Measurements from ENCODE around the gene TMEM120A.

The TMEM120A gene

DNA sequence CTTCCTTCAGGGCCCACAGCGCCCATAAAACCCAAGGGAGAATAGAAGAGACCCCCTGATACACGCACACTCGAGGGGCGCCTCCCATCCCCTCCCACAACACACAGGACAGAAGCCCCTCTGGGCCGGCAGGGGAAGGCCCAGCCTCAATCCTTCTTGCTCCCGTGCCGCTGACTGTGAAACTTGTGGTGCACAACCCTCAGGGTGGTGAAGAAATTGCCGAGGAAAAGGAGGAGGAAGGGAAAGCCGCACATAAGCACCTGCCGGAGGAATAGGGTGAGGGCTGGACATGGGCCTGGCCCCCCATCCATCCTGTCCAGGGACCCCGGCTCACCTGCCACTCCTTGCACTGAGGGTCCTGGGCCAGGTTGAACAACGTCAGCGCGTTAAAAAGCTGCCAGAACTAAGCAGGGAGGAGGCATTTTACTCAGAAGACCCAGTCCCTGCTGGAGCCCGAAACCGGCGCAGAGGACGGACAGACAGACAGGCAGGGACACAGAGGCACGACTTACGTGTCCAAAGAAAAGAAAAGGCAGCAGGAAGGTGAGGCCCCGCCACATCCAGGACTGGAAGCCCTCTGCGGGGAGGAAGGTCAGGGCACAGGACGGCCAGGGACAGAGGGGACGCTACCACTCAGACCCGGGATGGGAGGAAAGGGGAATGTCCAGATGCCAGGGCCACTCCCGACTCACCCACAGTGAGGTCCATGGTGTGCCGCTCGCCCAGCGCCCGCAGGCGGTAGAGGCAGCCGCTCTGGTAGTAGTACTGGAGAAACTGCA, 7.2 kb downstream of the TMEM120A start:
- no peaks in the 10 kb centered on the region for H3K9me3 Mint-ChIP-seq
- DNase-seq (no peak), ATAC-seq (no peak)
- H3K27me3 Mint-ChIP-seq = no peaks in the 10 kb centered on the region
- peak overlapping the region in 1 of 2 donors; percentile 82 for H3K27ac Mint-ChIP-seq
- H3K4me3 Mint-ChIP-seq = no peak overlapping the region
- peaks cover 24% of the 10 kb centered on the region for H3K4me1 Mint-ChIP-seq

DNA sequence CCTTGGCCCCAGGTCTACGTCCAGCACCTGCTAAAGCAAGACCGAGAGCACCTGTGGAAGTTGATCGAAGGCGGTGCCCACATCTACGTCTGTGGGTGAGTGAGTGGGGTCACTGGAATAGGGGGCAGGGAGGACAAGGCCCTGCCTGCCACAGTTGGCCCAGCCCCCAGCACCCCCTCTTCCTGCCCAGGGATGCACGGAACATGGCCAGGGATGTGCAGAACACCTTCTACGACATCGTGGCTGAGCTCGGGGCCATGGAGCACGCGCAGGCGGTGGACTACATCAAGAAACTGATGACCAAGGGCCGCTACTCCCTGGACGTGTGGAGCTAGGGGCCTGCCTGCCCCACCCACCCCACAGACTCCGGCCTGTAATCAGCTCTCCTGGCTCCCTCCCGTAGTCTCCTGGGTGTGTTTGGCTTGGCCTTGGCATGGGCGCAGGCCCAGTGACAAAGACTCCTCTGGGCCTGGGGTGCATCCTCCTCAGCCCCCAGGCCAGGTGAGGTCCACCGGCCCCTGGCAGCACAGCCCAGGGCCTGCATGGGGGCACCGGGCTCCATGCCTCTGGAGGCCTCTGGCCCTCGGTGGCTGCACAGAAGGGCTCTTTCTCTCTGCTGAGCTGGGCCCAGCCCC, 8.1 kb downstream of the TMEM120A start:
- no peaks in the 10 kb centered on the region for H3K27me3 Mint-ChIP-seq
- no peak overlapping the region for H3K4me3 Mint-ChIP-seq
- peak overlapping the region; percentile 27 to 34 for H3K27ac Mint-ChIP-seq
- ATAC-seq (no peak), DNase-seq (no peak)
- H3K4me1 Mint-ChIP-seq = peaks cover 24% of the 10 kb centered on the region
- H3K9me3 Mint-ChIP-seq = no peaks in the 10 kb centered on the region

DNA sequence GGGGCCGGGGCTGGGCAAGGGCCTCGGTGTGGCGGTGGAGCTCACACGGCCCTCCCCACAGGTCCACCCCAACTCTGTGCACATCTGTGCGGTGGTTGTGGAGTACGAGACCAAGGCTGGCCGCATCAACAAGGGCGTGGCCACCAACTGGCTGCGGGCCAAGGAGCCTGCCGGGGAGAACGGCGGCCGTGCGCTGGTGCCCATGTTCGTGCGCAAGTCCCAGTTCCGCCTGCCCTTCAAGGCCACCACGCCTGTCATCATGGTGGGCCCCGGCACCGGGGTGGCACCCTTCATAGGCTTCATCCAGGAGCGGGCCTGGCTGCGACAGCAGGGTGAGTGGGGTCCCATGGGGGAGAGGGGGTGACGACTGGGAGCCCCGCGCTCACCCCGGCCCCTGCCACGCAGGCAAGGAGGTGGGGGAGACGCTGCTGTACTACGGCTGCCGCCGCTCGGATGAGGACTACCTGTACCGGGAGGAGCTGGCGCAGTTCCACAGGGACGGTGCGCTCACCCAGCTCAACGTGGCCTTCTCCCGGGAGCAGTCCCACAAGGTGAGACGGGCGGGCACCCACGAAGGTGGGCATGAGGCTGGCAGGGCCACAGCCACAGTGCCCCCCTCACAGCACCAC, 8.8 kb downstream of the TMEM120A start:
- Mint-ChIP-seq H3K4me1 (peaks cover 18% of the 10 kb centered on the region), H3K27me3 (no peaks in the 10 kb centered on the region), H3K9me3 (no peaks in the 10 kb centered on the region), H3K27ac (no peak overlapping the region), H3K4me3 (no peak overlapping the region)
- ATAC-seq (no peak), DNase-seq (no peak)

DNA sequence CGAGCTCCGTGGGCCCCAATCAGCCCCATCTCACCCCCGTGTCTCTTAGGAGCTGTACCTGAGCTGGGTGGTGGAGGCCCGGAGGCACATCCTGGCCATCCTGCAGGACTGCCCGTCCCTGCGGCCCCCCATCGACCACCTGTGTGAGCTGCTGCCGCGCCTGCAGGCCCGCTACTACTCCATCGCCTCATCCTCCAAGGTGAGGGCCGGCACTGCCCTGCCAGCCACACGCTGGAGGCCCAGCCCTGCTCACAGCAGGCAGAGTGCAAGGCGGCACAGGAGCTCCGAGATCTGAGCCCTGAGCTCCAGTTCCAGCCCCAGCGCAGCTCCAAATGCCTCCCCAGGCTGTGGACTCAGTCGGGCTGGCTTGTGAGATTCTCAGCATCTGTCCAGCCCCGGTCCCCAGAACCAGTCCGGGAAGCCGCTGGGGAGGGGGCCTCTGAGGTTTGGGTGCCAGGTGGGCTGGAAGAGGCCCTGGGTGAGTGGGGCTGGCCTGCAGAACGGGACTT, 9.3 kb downstream of the TMEM120A start:
- Mint-ChIP-seq H3K4me3 (no peak overlapping the region), H3K27ac (peak overlapping the region; percentile 52 to 83), H3K4me1 (peaks cover 13% of the 10 kb centered on the region), H3K9me3 (no peaks in the 10 kb centered on the region), H3K27me3 (no peaks in the 10 kb centered on the region)
- no peak for ATAC-seq
- DNase-seq = no peak

DNA sequence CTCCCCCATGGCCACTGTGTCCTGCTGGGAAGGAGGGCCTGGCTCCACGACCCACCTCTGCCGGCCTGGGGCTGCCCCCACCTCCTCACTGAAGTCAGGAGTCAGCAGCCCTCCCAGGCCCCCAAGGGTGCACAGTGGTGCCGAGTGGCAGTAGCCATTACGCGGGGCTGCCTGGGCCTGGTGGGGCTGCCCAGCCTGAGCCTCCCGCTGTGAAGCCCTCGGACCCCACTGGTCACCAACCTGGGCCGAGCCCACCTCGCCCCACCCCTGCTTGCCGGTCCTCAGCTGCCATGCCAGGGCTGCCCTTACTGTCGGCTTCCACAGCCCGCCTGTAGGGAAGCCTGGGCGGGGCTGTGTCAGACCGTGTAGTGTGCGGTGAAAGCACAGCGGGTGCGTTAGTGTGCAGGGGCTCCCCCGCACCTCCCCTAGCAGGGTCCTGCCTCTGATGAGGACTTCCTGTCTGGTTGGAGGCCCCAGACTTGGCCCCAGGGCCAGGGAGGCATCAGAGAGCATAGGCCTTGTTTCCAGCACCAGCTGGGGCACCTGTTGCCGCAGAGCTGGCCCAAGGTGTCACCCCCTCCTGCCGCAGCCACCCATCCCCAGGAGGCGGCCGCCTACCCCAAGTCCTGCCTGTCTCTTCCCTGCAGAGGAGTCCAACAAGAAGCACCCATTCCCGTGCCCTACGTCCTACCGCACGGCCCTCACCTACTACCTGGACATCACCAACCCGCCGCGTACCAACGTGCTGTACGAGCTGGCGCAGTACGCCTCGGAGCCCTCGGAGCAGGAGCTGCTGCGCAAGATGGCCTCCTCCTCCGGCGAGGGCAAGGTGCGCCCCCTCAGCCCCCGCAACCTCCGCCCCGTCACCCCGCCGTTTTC, 10.0 kb downstream of the TMEM120A start:
- Mint-ChIP-seq H3K4me1 (peaks cover 6% of the 10 kb centered on the region), H3K27ac (peak overlapping the region; percentile 33 to 83), H3K4me3 (no peak overlapping the region), H3K9me3 (no peaks in the 10 kb centered on the region), H3K27me3 (no peaks in the 10 kb centered on the region)
- DNase-seq = no peak
- peak; percentile 14 for ATAC-seq

DNA sequence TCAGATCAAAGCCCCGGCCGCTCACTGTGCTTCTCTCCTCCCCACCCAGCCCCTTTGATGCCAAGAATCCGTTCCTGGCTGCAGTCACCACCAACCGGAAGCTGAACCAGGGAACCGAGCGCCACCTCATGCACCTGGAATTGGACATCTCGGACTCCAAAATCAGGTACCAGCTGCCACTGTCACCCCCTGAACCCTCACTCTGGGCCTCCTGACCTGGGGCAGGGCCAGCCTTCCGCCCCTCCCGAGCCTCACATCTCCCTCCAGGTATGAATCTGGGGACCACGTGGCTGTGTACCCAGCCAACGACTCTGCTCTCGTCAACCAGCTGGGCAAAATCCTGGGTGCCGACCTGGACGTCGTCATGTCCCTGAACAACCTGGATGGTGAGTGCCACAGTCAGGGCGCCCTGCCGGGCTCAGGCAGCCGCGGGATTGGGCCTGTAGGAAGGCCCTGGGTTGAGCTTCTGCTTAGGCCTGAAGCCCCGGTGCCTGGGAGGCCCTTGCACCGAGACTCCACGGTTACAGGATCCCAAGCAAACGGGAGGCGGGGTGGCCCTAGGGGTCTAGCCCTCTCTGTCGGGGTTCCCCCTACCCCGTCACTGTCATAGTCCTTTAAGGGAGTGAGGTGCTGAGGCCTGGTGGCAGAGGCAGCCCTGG, 10.8 kb downstream of the TMEM120A start:
- Mint-ChIP-seq H3K4me1 (peaks cover 6% of the 10 kb centered on the region), H3K9me3 (no peaks in the 10 kb centered on the region), H3K4me3 (no peak overlapping the region), H3K27me3 (no peaks in the 10 kb centered on the region), H3K27ac (no peak overlapping the region)
- peak; percentile 0 for ATAC-seq
- no peak for DNase-seq

DNA sequence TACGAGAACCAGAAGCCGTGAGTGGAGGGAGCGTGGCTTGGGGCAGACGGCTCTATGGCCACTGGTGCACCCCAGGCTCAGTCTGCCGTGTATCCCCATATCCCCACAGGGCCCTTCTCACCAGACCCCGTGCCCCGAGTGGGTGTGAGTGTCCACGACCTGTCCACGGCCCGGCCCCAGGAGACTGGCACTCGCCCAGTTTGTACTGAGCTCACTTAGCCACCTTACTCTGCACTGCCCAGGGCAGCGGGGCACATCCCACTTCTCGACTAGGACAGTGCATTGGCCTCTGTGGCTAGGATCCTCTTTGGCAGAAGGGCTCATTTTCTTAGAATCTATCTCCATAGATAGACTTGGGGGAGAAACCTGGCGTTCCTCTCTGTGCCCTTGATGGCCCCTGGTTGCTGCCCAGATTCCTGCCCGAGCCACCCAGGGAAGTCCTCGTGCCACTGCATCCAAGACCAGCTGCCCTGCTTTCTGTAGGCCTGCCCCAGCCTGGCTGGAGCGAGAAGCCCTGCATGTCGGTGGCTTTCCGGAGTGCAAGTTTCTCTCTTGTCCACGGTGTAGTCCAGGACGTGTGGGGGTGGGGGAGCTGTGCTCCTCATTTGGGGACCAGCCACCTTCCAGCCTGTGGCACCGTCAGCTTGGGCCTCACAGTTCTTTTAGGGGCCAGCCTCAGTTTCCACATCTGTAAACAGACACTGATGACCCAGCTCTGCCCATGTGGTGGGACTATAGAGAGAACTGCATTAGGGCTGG, 11.9 kb downstream of the TMEM120A start:
- Mint-ChIP-seq H3K4me3 (no peak overlapping the region), H3K9me3 (no peaks in the 10 kb centered on the region), H3K4me1 (no peaks in the 10 kb centered on the region), H3K27ac (no peak overlapping the region), H3K27me3 (no peaks in the 10 kb centered on the region)
- DNase-seq (no peak), ATAC-seq (peak; percentile 4)

DNA sequence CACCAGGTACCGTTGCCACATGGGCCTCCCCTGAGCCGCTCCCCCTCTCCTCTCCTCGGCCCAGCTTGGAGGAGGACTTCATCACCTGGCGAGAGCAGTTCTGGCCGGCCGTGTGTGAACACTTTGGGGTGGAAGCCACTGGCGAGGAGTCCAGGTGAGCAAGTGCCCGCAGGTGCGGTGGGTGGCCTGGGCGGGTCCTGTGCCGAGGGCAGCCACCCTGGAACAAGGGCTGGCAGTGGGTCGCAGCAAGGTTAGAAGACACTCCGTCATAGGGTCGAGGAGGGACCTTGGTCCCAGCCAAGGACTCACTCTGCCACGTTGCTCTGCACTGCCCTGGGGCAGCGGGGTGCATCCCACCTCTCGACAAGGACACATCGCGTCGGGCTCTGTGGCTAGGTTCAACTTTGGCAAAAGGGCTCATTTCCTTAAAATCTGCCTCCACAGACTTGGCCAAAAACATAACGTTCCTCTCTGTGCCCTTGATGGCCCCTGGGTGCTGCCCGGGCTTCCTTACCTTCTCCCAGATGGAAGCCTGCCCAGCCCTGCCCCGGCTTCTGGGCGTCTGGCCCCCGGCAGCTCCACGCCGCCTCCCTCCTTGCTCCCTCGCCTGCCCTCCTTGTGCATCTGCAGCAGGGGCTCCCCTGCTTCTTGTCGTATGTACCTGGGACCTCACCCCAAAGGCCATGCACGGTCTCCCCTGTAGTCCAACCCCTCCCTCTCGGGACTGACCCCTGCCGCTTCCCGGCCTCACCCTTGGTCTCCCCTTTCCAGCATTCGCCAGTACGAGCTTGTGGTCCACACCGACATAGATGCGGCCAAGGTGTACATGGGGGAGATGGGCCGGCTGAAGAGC, 12.7 kb downstream of the TMEM120A start:
- Mint-ChIP-seq H3K27ac (no peak overlapping the region), H3K4me3 (no peak overlapping the region), H3K27me3 (no peaks in the 10 kb centered on the region), H3K4me1 (no peaks in the 10 kb centered on the region), H3K9me3 (no peaks in the 10 kb centered on the region)
- DNase-seq = no peak
- ATAC-seq = peak; percentile 3

DNA sequence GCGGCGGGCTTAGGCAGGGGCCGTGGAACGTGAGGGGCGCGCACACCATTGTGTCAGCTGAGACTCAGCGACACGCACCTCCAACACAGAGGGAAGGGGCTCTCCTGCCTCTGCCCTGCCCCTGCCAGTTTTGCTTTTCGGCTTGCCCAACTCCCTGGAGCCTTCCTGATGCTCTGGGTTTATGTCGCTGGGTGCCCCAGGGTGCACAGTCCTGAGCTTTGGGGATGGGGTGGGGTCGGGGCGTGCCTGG, 13.3 kb downstream of the TMEM120A start:
- Mint-ChIP-seq H3K27ac (no peak overlapping the region), H3K9me3 (no peaks in the 10 kb centered on the region), H3K4me1 (no peaks in the 10 kb centered on the region), H3K27me3 (no peaks in the 10 kb centered on the region), H3K4me3 (no peak overlapping the region)
- DNase-seq = no peak
- ATAC-seq = peak; percentile 9

DNA sequence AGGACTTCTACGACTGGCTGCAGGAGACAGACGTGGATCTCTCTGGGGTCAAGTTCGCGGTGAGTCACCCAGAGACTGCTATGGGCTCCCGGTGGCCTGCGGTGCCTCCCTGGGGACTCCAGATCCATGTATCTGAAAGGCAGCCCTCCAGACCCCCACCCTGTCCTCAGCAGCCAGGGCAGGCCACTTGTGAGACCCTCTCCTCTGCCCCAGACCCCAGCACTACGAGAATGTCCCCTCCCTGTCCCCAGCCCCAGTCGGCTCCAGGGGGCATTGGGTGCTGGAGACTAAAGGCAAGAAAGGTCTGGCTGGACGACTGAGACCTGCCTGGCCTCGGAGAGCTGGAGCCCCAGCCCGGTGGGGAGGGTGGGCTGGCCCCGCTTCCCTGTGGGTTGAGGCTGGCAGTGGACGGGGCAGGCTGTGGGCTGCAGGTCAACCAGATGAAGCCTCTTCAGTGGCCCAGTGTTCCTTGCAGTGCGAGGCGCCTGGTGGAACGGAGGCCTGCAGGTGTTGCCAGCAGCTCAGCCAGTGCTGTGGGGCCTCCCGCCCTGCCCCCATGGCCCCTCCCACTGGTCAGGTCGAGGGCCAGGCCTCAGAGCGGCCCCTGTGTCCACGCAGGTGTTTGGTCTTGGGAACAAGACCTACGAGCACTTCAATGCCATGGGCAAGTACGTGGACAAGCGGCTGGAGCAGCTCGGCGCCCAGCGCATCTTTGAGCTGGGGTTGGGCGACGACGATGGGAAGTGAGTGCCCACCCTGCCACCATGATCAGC, 13.8 kb downstream of the TMEM120A start:
- Mint-ChIP-seq H3K4me3 (no peak overlapping the region), H3K4me1 (no peaks in the 10 kb centered on the region), H3K27me3 (no peaks in the 10 kb centered on the region), H3K9me3 (no peaks in the 10 kb centered on the region), H3K27ac (peak overlapping the region in 1 of 2 donors; percentile 63)
- DNase-seq (no peak), ATAC-seq (peak; percentile 3)

DNA sequence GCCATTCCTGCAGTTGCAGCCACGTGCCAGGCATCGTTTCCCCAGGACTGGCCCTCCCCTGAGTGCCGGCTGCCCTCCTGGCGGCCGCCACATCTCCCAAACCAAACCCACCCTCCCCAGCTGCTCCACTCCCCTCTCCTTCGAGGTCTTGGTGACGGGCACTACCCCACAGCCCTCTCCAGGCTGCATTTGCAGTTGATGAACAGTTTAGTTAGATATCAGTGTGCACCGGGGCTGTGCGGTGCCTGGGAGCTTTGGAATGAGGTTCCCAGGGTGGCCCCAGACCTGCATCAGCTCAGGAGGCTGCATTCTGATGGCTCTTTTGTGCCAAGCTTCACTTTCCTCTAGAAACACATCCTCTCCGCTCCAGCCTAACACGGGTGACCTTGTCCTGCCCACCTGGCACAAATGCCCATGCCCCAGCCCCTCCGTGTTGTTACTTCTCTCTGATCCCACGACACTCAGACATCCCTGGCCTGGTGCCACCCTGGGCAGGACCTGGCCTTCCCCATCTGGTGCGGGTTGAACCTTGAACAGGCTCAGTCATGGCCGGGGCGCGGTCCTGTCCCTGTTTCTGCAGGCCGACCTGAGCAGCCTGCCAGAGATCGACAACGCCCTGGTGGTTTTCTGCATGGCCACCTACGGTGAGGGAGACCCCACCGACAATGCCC, 14.5 kb downstream of the TMEM120A start:
- H3K4me1 Mint-ChIP-seq = no peaks in the 10 kb centered on the region
- no peak overlapping the region for H3K4me3 Mint-ChIP-seq
- no peaks in the 10 kb centered on the region for H3K27me3 Mint-ChIP-seq
- DNase-seq (no peak), ATAC-seq (peak; percentile 14)
- no peaks in the 10 kb centered on the region for H3K9me3 Mint-ChIP-seq
- H3K27ac Mint-ChIP-seq = peak overlapping the region in 1 of 2 donors; percentile 63

DNA sequence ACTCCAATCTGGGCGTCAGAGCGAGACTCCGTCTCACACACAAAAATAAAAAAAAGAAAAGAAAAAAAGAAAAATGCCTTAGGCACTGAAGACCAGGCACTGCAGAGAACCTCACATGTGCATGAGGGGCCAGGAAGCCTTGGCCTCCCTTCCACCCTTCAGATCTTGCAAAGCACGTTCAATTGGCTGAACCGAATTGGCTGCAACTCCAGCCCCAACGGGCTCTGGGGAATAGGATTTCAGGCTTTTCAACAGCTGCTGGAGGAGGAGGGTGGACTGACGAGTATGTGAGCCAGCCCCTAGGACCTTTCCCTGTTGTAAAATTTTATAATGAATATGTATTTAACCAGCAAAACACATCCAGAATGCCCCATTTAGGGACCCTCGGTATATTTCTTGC, 16.7 kb downstream of the TMEM120A start:
- no peak for DNase-seq
- no peaks in the 10 kb centered on the region for H3K9me3 Mint-ChIP-seq
- no peak for ATAC-seq
- no peaks in the 10 kb centered on the region for H3K27me3 Mint-ChIP-seq
- no peak overlapping the region for H3K27ac Mint-ChIP-seq
- no peak overlapping the region for H3K4me3 Mint-ChIP-seq
- no peaks in the 10 kb centered on the region for H3K4me1 Mint-ChIP-seq

All from stimulated activated naive CD8-positive, alpha-beta T cell treated with anti-CD3 and anti-CD28 coated beads, Interleukin-15, amount 100 ng/mL, for 72 hours (primary cell).